Measurements from ENCODE around the gene FHL2.

FHL2 gene

GRCh38 chr2:105404736-105405135, 5.9 kb upstream of the FHL2 start:
- no peak for DNase-seq
- no peak overlapping the region for H3K4me3 ChIP-seq (ENCODE audit: low read depth, low read length)
- H3K27me3 ChIP-seq (ENCODE audit: insufficient read depth, low read depth, severe bottlenecking): no peaks in the 10 kb centered on the region
- no peaks in the 10 kb centered on the region for H3K9me3 ChIP-seq (ENCODE audit: severe bottlenecking)
- no peak overlapping the region for H3K27ac ChIP-seq
- no peaks in the 10 kb centered on the region for H3K36me3 ChIP-seq
- no peak for TF ChIP-seq CTCF (IDR thresholded peaks at IDR 0.05; ENCODE audit: low read depth, low read length)

GRCh38 chr2:105403783-105404698, 5.2 kb upstream of the FHL2 start:
- TF ChIP-seq CTCF (IDR thresholded peaks at IDR 0.05; ENCODE audit: low read depth, low read length): peak; percentile 41; the same call in 1 of the 2 replicates
- H3K4me3 ChIP-seq (ENCODE audit: low read depth, low read length): no peak overlapping the region
- no peak overlapping the region for H3K27ac ChIP-seq
- DNase-seq: peak; percentile 43
- peaks cover 2% of the 10 kb centered on the region for H3K9me3 ChIP-seq (ENCODE audit: severe bottlenecking)
- no peaks in the 10 kb centered on the region for H3K36me3 ChIP-seq
- H3K27me3 ChIP-seq (ENCODE audit: insufficient read depth, low read depth, severe bottlenecking): no peaks in the 10 kb centered on the region

- TF ChIP-seq CTCF (IDR thresholded peaks at IDR 0.05; ENCODE audit: low read depth, low read length): no peak
- no peaks in the 10 kb centered on the region for H3K27me3 ChIP-seq (ENCODE audit: insufficient read depth, low read depth, severe bottlenecking)
- H3K36me3 ChIP-seq: no peaks in the 10 kb centered on the region
- DNase-seq: no peak
- H3K27ac ChIP-seq: no peak overlapping the region
- peaks cover 2% of the 10 kb centered on the region for H3K9me3 ChIP-seq (ENCODE audit: severe bottlenecking)
- H3K4me3 ChIP-seq (ENCODE audit: low read depth, low read length): no peak overlapping the region
Observed at GRCh38 chr2:105403241-105403782, 4.5 kb upstream of the FHL2 start.

GRCh38 chr2:105402809-105403208, 4.0 kb upstream of the FHL2 start:
- Histone ChIP-seq H3K36me3 (no peaks in the 10 kb centered on the region), H3K27ac (no peak overlapping the region), H3K27me3 (ENCODE audit: insufficient read depth, low read depth, severe bottlenecking) (no peaks in the 10 kb centered on the region), H3K9me3 (ENCODE audit: severe bottlenecking) (peaks cover 2% of the 10 kb centered on the region), H3K4me3 (ENCODE audit: low read depth, low read length) (no peak overlapping the region)
- no peak for TF ChIP-seq CTCF (IDR thresholded peaks at IDR 0.05; ENCODE audit: low read depth, low read length)
- DNase-seq: no peak

- H3K27ac ChIP-seq: no peak overlapping the region
- peaks cover 2% of the 10 kb centered on the region for H3K9me3 ChIP-seq (ENCODE audit: severe bottlenecking)
- H3K4me3 ChIP-seq (ENCODE audit: low read depth, low read length): no peak overlapping the region
- no peaks in the 10 kb centered on the region for H3K36me3 ChIP-seq
- DNase-seq: no peak
- H3K27me3 ChIP-seq (ENCODE audit: insufficient read depth, low read depth, severe bottlenecking): no peaks in the 10 kb centered on the region
- no peak for TF ChIP-seq CTCF (IDR thresholded peaks at IDR 0.05; ENCODE audit: low read depth, low read length)
Observed at GRCh38 chr2:105401867-105402266, 3.0 kb upstream of the FHL2 start.

Data from WERI-Rb-1 (cell line).